Panc1 (cell line): Measurements from ENCODE around the gene DEPP1. TPM values are rescaled to one million over a fixed set of nuclear protein-coding genes. Genes with fewer than 3 reads are reported as not detected.
A peak's percentile ranks its signal among the peaks of the same experiment; 100 is the strongest.

Source experiments
- ATAC-seq: fragments of 200-7000 bp; cut with Tn5 transposase; 2 replicates; pipeline ENCODE4 v1.9.1; 2020; ENCODE audit warnings: mild to moderate bottlenecking, moderate library complexity
- BruUV-seq: library from RNA; stranded (reverse); fragments of 400-500 nt; replicated peaks from 2 replicates; lab custom pipeline; 2021; lab: Mats Ljungman, UMichigan
- CTCF ChIA-PET: fragments of 300-600 bp; sonication (Branson Sonifier 250); formaldehyde crosslinking; loops from one replicate; lab custom pipeline; 2022; ENCODE audit warnings: antibody characterized with exemption; lab: Charles Lee
- POLR2A ChIA-PET: fragments of 300-600 bp; sonication (Branson Sonifier 250); formaldehyde crosslinking; loops from one replicate; lab custom pipeline; 2022; ENCODE audit warnings: antibody characterized with exemption; lab: Charles Lee
- DNase-seq: peaks from one replicate; pipeline ENCODE4 v3.0.0-alpha.2; 2010; ENCODE audit warnings: low read depth, low spot score
- H3K27ac ChIP-seq: 2 replicates; pipeline ENCODE4 v1.5.1; 2011; ENCODE audit warnings: mild to moderate bottlenecking, low read length, inconsistent platforms
- H3K27me3 ChIP-seq: fragments of 200-500 bp; sonication (Bioruptor generic); 2 replicates; pipeline ENCODE4 v1.6.0; 2014; ENCODE audit warnings: low read length, inconsistent platforms; ENCODE audit not compliant: control insufficient read depth, insufficient read depth
- H3K36me3 ChIP-seq: fragments of 200-500 bp; sonication (Bioruptor generic); 2 replicates; pipeline ENCODE4 v1.5.1; 2014; ENCODE audit warnings: inconsistent platforms, mild to moderate bottlenecking, low read length, moderate library complexity; ENCODE audit not compliant: control insufficient read depth, insufficient read depth
- H3K4me1 ChIP-seq: 2 replicates; pipeline ENCODE4 v1.5.1; 2011; ENCODE audit warnings: inconsistent platforms, mild to moderate bottlenecking, low read length, moderate library complexity; ENCODE audit not compliant: control insufficient read depth, insufficient read depth
- H3K4me3 ChIP-seq, 2 experiments: 2 replicates each; pipeline ENCODE4 v1.5.1; 2011 to 2012; ENCODE audit warnings: low read depth in 2 of 2, low read length in 2 of 2, mild to moderate bottlenecking in 2 of 2, inconsistent platforms in 1 of 2, moderate library complexity in 1 of 2
- H3K9me3 ChIP-seq: fragments of 200-500 bp; sonication (Bioruptor generic); 2 replicates; pipeline ENCODE4 v1.5.1; 2014; ENCODE audit warnings: low read depth, mild to moderate bottlenecking, inconsistent platforms, low read length, moderate library complexity; ENCODE audit not compliant: control insufficient read depth, insufficient read depth
- CTCF ChIP-seq: fragments of 450-650 bp; IDR thresholded peaks from 2 replicates; pipeline ENCODE4 v1.5.1; 2017; ENCODE audit warnings: mild to moderate bottlenecking
- POLR2AphosphoS5 ChIP-seq: IDR thresholded peaks from 2 replicates; pipeline ENCODE4 v1.6.1; 2012; ENCODE audit warnings: mild to moderate bottlenecking, low read depth, low read length, moderate library complexity
- REST ChIP-seq, 2 experiments: IDR thresholded peaks; 2 replicates each; pipeline ENCODE4 v1.6.1; 2011 to 2012; ENCODE audit warnings: low read depth in 2 of 2, control low read depth in 1 of 2, low read length in 1 of 2, mild to moderate bottlenecking in 1 of 2, moderate library complexity in 1 of 2; ENCODE audit not compliant: insufficient read depth in 1 of 2
- SIN3A ChIP-seq: IDR thresholded peaks from 2 replicates; pipeline ENCODE4 v1.6.1; 2012; ENCODE audit warnings: low read depth, mild to moderate bottlenecking, low read length, moderate library complexity, borderline replicate concordance; ENCODE audit not compliant: insufficient read depth
- TCF7L2 ChIP-seq: IDR thresholded peaks from 2 replicates; pipeline ENCODE4 v1.6.1; 2011; ENCODE audit warnings: mild to moderate bottlenecking, low read depth, low read length, inconsistent platforms
- in situ Hi-C: cut with HindIII; loops from 2 replicates; pipeline ENCODE4 v1.10.0; 2016; ENCODE audit warnings: low sequenced_read_pairs, low pct_unique_long_range_greater_than_20kb
- intact Hi-C: fragments of 100-400 bp; cut with micrococcal nuclease; formaldehyde crosslinking; loops from one replicate; pipeline ENCODE4 v1.10.0; 2022; ENCODE audit not compliant: unreplicated experiment
- total RNA-seq: library from RNA; stranded (reverse); gene quantifications from one replicate; pipeline ENCODE4 v1.2.1, GENCODE V29; 2021; ENCODE audit not compliant: unreplicated experiment

The DEPP1 gene
- total RNA-seq, 1 experiment from 2014 or later: 16.6 TPM

DNA sequence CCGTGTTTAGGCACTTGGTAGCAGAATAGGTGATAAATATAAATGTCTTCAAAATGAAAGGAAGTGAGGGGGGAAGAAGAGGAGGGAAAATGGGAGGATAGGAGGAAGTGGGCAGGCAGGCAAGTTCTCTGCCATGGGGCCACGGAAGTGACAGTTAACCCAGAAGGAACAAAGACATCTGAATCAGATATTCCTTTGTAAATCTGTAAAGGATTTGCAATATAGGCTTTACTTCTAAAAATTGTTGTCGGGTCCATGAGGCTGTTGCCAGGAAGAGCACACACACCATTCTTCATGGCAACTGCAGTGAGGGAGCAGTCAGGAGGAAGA, 42.7 kb downstream of the DEPP1 start:
- ChIA-PET POLR2A (no interaction called here), CTCF (no interaction called here)
- Histone ChIP-seq H3K27ac (no peak overlapping the region), H3K4me1 (0 out of 2 replicates have a peak, but pooled peaks cover 3% of the 10 kb centered on the region), H3K9me3 (no peaks in the 10 kb centered on the region), H3K4me3 (no peak overlapping the region), H3K27me3 (no peaks in the 10 kb centered on the region), H3K36me3 (no peaks in the 10 kb centered on the region)
- BruUV-seq: no TSS peak
- in situ Hi-C loops (no loop called here), intact Hi-C loops (no loop called here)
- DNase-seq: no peak
- no peak for ATAC-seq
- TF ChIP-seq POLR2AphosphoS5 (no peak), TCF7L2 (no peak), SIN3A (no peak), REST (IDR thresholded peaks at IDR 0.05; ENCODE audit: insufficient read depth in 1 of 2, low read depth in 2 of 2, low read length in 1 of 2) (no peak), CTCF (no peak)

DNA sequence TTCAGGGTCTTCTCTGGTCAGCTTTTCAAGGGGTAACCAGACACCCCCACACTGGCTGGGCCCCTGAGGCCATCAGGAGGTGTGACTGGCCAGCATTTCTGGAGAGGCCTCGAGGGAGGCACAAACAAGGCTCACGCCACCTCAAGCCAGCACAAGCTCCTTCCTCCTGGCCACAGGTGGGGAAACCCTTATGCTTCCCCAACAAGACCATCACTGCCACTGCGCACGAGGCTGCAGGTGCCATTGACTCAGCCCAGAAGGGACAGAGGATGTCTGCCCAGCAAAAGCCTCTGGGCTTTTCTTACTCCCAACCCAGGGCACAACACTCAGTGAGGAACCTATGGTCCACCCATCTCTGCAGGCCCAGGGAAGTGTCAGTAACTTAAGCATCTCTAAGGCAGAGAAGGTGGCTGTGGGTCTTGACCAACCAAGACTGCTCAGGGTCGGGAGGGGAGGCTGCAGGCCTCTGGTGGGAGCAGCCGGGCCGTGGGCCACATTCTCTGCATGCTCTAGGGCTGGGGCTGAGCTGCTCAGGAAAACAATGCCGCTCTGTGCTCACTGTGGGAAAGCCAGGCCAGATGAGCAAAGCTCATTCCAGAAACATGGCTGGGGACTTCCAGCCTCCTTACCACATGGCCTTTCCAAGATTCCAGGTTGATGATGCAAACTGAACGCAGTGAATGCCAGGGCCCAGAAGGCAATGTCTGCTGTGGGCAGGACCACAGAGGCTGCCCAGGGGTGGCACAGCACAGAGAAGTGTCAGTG, 43.2 kb downstream of the DEPP1 start:
- in situ Hi-C loops (no loop called here), intact Hi-C loops (no loop called here)
- BruUV-seq: no TSS peak
- H3K4me3 ChIP-seq: no peak overlapping the region
- POLR2A ChIA-PET: no interaction called here
- TF ChIP-seq CTCF (no peak), SIN3A (no peak), POLR2AphosphoS5 (no peak), TCF7L2 (no peak), REST (IDR thresholded peaks at IDR 0.05; ENCODE audit: insufficient read depth in 1 of 2, low read depth in 2 of 2, low read length in 1 of 2) (no peak)
- DNase-seq (no peak), ATAC-seq (peak; percentile 32; the same call in 1 of the 2 replicates)
- 0 out of 2 replicates have a peak, but pooled peaks cover 3% of the 10 kb centered on the region for H3K4me1 ChIP-seq
- no peaks in the 10 kb centered on the region for H3K9me3 ChIP-seq
- H3K27ac ChIP-seq: no peak overlapping the region
- no peaks in the 10 kb centered on the region for H3K36me3 ChIP-seq
- H3K27me3 ChIP-seq: no peaks in the 10 kb centered on the region
- CTCF ChIA-PET: interaction anchor here (0.6 kb wide), 1 partner anchor 127 kb away, joined by 6 read pairs; no protein-coding TSS in a partner anchor
